Measurements from ENCODE around the gene SERPINE3.

The SERPINE3 gene

DNA sequence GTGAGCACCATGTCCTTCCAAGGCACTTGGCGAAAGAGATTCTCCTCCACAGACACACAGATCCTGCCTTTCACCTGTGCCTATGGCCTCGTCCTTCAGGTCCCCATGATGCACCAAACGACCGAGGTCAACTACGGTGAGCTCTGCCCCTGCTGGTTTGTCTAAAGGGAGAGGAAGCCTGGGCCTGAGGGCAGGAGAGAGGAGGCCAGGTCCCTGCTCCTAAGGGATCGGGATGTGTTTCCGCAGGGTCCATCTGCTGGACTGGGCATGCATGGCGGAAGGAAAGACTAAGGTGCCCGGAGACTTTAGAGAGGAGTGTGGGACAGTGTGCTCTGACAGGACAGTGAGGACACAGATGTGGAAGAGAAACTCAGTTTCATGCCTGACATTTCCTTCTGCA lies 7.6 kb downstream of the SERPINE3 start:
- TF ChIP-seq, protein P1, sequence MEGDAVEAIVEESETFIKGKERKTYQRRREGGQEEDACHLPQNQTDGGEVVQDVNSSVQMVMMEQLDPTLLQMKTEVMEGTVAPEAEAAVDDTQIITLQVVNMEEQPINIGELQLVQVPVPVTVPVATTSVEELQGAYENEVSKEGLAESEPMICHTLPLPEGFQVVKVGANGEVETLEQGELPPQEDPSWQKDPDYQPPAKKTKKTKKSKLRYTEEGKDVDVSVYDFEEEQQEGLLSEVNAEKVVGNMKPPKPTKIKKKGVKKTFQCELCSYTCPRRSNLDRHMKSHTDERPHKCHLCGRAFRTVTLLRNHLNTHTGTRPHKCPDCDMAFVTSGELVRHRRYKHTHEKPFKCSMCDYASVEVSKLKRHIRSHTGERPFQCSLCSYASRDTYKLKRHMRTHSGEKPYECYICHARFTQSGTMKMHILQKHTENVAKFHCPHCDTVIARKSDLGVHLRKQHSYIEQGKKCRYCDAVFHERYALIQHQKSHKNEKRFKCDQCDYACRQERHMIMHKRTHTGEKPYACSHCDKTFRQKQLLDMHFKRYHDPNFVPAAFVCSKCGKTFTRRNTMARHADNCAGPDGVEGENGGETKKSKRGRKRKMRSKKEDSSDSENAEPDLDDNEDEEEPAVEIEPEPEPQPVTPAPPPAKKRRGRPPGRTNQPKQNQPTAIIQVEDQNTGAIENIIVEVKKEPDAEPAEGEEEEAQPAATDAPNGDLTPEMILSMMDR (IDR thresholded peaks at IDR 0.05; ENCODE audit: extremely low read depth, insufficient read depth, missing control alignments), result no peak
- no peak for DNase-seq (ENCODE audit: low spot score)
- in situ Hi-C loops (cut with MboI; ENCODE audit: low pct_unique_long_range_greater_than_20kb, low sequenced_read_pairs, unreplicated experiment), result no loop called here

DNA sequence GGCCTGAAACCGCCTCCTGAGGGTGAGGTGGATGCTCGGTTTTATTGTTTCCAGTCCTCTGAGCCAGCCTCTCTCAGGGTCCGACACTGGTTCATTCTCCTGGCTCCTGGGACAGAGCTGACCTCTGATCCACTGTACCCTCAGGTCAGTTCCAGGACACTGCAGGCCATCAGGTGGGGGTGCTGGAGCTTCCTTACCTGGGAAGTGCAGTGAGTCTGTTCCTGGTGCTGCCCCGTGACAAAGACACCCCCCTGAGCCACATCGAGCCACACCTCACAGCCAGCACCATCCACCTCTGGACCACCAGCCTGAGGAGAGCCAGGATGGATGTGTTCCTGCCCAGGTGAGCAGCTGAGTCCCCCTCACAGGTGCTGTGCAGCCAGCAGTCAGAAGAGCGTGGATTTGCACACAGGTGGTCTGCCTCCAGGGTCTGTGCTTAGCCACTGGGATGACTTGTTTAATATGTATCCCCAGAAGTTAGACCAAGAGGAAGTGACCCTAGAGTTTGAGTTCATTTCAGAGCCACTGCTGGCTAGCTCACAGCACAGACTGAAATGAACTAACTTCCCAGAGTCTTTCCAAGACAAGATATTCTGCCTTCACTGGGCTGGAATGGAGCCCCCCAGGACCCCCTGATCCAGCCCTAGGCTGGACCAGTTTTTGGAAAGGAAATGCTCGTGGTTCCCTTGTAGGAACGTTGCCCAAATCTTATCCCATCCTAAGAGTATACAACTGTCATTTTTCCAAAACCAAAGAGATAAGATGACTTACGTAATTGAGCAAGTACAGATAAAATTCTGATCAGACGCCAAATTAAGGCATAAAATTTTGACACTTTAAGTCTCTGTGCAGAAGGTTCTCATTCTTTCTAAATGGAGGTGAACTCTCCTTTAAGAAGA lies 8.8 kb downstream of the SERPINE3 start:
- DNase-seq (ENCODE audit: low spot score), result no peak
- TF ChIP-seq, protein P1 (IDR thresholded peaks at IDR 0.05; ENCODE audit: extremely low read depth, insufficient read depth, missing control alignments), result no peak
- in situ Hi-C loops (cut with MboI; ENCODE audit: low pct_unique_long_range_greater_than_20kb, low sequenced_read_pairs, unreplicated experiment), result no loop called here

DNA sequence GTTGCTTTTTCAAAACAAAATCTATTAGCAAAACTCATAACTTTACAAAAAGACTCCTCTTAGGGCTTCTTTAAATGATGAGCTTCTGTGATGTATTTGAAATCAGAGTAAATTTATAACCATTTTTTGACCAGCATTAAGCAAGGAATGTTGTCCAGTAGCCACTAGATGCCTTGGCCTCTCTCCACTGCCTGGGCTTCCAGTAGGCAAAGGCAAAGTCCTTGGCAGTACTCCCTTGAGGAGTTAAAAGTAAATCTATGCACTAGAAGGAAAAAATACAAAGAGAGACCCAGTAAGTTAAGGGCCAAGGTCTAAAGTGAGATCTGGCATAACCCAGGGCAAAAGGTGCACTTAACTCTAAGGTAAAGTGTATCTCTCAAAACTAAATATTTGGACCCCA lies 9.5 kb downstream of the SERPINE3 start:
- in situ Hi-C loops (cut with MboI; ENCODE audit: low pct_unique_long_range_greater_than_20kb, low sequenced_read_pairs, unreplicated experiment), result no loop called here
- DNase-seq (ENCODE audit: low spot score), result no peak
- TF ChIP-seq, protein P1 (IDR thresholded peaks at IDR 0.05; ENCODE audit: extremely low read depth, insufficient read depth, missing control alignments), result no peak

DNA sequence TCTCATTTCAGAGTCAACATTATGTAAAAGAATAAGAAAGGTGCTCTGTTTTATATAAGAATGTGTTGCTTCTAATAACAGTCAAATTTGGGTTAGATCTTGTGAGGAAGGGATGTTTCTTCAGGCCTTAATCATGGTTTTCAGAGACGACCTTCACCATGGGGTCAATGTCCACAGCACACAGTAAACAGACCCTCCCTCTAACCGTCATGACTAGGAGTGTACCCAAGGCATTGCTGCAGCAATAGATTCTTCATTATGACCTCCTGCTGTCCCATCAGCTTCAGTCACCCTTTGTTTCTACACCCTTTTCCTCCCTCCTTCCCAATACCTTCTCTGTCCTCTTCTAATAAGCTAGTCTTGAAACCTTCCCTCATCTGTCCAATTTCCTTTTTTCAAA lies 15.7 kb downstream of the SERPINE3 start:
- TF ChIP-seq, protein P1 (IDR thresholded peaks at IDR 0.05; ENCODE audit: extremely low read depth, insufficient read depth, missing control alignments), result no peak
- in situ Hi-C loops (cut with MboI; ENCODE audit: low pct_unique_long_range_greater_than_20kb, low sequenced_read_pairs, unreplicated experiment), result no loop called here
- DNase-seq (ENCODE audit: low spot score), result no peak

DNA sequence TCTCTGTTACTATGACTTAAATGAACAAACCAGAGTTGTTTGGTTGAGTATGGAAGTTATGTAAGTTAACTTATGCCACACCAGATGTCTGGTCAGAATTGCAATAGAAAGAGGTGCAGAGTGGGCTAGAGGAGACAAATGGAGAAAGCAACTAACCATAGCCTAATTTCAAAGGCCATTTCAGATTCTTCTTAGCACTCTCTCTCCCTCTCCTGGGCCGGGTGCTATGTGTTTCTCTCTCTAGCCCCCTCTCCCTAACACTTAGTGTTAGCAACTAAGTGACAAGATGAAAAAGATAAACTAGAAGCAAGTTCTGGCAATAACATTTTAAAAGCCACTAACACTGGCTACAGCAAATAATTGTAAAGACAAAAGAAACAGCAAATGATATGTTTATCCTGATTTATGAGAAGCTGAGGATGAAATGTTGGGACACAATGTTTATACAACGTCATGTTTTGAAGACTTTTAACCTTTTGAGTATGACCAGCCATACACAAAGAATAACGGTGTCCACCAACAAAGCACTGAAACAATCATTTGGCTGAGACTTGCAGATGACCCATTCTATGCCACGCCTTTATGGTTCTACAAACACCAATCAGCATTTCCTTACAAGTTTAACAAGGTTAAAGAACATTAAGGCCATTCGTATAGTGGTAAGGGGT lies 18.6 kb downstream of the SERPINE3 start:
- no peak for DNase-seq (ENCODE audit: low spot score)
- in situ Hi-C loops (cut with MboI; ENCODE audit: low pct_unique_long_range_greater_than_20kb, low sequenced_read_pairs, unreplicated experiment), result no loop called here
- TF ChIP-seq, protein P1 (IDR thresholded peaks at IDR 0.05; ENCODE audit: extremely low read depth, insufficient read depth, missing control alignments), result no peak

DNA sequence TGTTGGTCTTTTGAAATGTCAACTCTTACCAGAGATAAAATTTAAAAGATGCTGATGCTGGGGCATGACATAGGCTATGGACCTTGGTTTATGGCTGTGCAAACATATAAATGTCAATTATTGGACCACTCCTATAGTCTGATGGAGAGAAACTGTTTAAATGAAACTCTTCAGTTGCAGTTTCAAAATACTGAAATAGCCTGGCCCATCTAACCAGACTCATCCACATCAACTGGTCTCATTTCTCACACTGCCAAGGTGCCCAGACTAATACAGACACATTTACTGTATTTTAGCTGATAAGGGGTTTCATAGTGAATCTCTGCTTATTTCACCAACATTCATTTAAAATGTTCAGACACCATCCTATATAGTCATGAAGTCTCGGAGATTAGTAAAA lies 19.9 kb downstream of the SERPINE3 start:
- in situ Hi-C loops (cut with MboI; ENCODE audit: low pct_unique_long_range_greater_than_20kb, low sequenced_read_pairs, unreplicated experiment), result no loop called here
- TF ChIP-seq, protein P1 (IDR thresholded peaks at IDR 0.05; ENCODE audit: extremely low read depth, insufficient read depth, missing control alignments), result no peak
- DNase-seq (ENCODE audit: low spot score), result no peak
